Measurements from ENCODE around the gene IFITM5. TPM values are rescaled to one million over a fixed set of nuclear protein-coding genes. Genes with fewer than 3 reads are reported as not detected.
"Not testable (repeated sequence)": the region's sequence is repeated elsewhere in the genome, so short reads cannot be mapped to it uniquely, and the experiment has no call there.

The IFITM5 gene
- total and polyA plus RNA-seq, 2 experiments from 2014 or later = not detected

DNA sequence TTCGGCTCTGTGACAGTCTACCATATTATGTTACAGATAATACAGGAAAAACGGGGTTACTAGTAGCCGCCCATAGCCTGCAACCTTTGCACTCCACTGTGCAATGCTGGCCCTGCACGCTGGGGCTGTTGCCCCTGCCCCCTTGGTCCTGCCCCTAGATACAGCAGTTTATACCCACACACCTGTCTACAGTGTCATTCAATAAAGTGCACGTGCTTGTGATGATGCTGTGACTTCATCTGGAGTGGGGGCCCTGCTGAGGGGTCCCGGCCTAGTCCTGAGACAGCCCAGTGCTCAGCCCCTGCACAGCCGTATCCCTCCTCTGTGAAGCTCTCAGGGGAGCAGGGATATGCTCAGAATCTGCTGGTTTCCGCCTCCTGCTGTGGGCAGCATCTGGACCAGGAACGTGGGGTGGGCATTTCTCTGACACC, 15.7 kb upstream of the IFITM5 start:
- peak overlapping the region; percentile 79 for H3K4me3 ChIP-seq
- in situ Hi-C loops (cut with MboI) = no loop called here

DNA sequence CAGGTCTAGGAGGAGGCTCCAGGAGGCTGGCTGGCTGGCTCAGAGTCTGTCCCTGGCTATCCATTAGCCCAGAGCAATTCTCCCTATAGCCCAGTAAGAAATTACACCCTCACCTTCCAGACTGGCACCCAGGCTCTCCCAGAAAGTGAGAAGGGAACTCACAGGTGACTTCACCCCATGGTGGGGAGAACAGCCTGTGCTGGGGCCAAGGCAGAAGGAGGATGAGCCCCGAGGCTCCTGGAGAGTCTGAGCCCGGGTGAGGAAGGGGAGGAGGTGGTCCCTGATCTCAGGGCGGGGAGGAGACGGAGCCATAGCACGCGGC, 15.2 kb upstream of the IFITM5 start:
- not testable (repeated sequence) for H3K27me3 ChIP-seq (replicated peaks; ENCODE audit: insufficient read depth)
- 6 to 9% methylated on average over 3 to 6 of the region's 6 CpGs for WGBS, 2 experiments (ENCODE audit: low coverage in 1 of 2, low lambda C conversion rate in 2 of 2, missing lambda C conversion rate in 2 of 2)

More for the DNA sequence above, 15.7 kb upstream of the IFITM5 start:
- H3K4me2 ChIP-seq (ENCODE audit: unreplicated experiment) = peak overlapping the region; percentile 82
- TF ChIP-seq EZH2 (IDR thresholded peaks at IDR 0.05; ENCODE audit: insufficient read depth, poor library complexity, severe bottlenecking) = no peak
- no peak for TF ChIP-seq EZH2phosphoT487 (IDR thresholded peaks at IDR 0.05; ENCODE audit: insufficient read depth, low read depth)
- no peak overlapping the region for H2AFZ ChIP-seq
- peaks cover 27% of the 10 kb centered on the region for H3F3A ChIP-seq (ENCODE audit: insufficient read depth)
- H3K9me2 ChIP-seq (ENCODE audit: insufficient read depth) = no peaks in the 10 kb centered on the region
- H3K27ac ChIP-seq = no peak overlapping the region
- peaks cover 48% of the 10 kb centered on the region for H3K79me2 ChIP-seq (ENCODE audit: insufficient read depth)
- H3K4me1 ChIP-seq (ENCODE audit: insufficient read depth) = peaks cover 28% of the 10 kb centered on the region
- WGBS, 2 experiments (ENCODE audit: low coverage in 1 of 2, low lambda C conversion rate in 2 of 2, missing lambda C conversion rate in 2 of 2) = 35 to 38% methylated on average over 9 of the region's 9 CpGs
- DNase-seq = peak; percentile 33
- H3K27me3 ChIP-seq (replicated peaks; ENCODE audit: insufficient read depth) = no peaks in the 10 kb centered on the region
- H3K9me3 ChIP-seq (ENCODE audit: low read depth) = no peaks in the 10 kb centered on the region
- H3K9ac ChIP-seq = peak overlapping the region; percentile 80
- no peaks in the 10 kb centered on the region for H3K36me3 ChIP-seq (ENCODE audit: low read depth)
- H4K20me1 ChIP-seq (ENCODE audit: insufficient read depth) = no peaks in the 10 kb centered on the region

DNA sequence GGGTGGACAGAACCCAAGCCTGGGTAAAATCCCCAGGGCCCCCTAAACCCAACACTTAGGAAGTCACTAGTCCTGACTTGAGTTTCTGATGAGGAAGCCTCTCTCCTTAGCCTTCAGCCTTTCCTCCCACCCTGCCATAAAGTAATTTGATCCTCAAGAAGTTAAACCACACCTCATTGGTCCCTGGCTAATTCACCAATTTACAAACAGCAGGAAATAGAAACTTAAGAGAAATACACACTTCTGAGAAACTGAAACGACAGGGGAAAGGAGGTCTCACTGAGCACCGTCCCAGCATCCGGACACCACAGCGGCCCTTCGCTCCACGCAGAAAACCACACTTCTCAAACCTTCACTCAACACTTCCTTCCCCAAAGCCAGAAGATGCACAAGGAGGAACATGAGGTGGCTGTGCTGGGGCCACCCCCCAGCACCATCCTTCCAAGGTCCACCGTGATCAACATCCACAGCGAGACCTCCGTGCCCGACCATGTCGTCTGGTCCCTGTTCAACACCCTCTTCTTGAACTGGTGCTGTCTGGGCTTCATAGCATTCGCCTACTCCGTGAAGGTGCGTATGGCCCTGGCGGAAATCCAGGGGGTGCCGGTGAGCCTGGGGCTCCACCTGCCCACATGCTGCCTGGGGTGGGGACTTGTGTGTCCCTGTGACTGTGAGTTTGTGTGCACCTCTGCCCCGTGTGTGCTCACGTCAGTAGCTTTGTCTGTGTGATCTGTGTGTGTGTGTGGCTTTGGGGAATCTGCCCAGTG, 14.6 kb upstream of the IFITM5 start, which contains the start of gene IFITM1:
IFITM1 (plus strand) TSS at position 254 of the 767 bp plus-strand sequence; CDS start at position 385, 131 bp downstream.
- Histone ChIP-seq H3K36me3 (ENCODE audit: low read depth) (no peaks in the 10 kb centered on the region), H3K4me3 (peak within 1 kb of the TSS; percentile 79), H3K4me1 (ENCODE audit: insufficient read depth) (peaks cover 32% of the 10 kb centered on the region), H4K20me1 (ENCODE audit: insufficient read depth) (no peaks in the 10 kb centered on the region), H3K79me2 (ENCODE audit: insufficient read depth) (peaks cover 48% of the 10 kb centered on the region), H3K27ac (peak within 1 kb of the TSS; percentile 55), H2AFZ (peak within 1 kb of the TSS; percentile 20), H3K9ac (peak within 1 kb of the TSS; percentile 80), H3K9me2 (ENCODE audit: insufficient read depth) (no peaks in the 10 kb centered on the region), H3K9me3 (ENCODE audit: low read depth) (no peaks in the 10 kb centered on the region), H3F3A (ENCODE audit: insufficient read depth) (peaks cover 37% of the 10 kb centered on the region), H3K4me2 (ENCODE audit: unreplicated experiment) (peak within 1 kb of the TSS; percentile 82), H3K27me3 (replicated peaks; ENCODE audit: insufficient read depth) (no peaks in the 10 kb centered on the region)
- in situ Hi-C loops (cut with MboI) = no loop called here
- TF ChIP-seq EZH2 (IDR thresholded peaks at IDR 0.05; ENCODE audit: insufficient read depth, poor library complexity, severe bottlenecking) = no peak
- no peak for TF ChIP-seq EZH2phosphoT487 (IDR thresholded peaks at IDR 0.05; ENCODE audit: insufficient read depth, low read depth)
- DNase-seq = peak; percentile 85
- 0 to 2% methylated on average over 17 to 18 of the region's 18 CpGs for WGBS, 2 experiments (ENCODE audit: low coverage in 1 of 2, low lambda C conversion rate in 2 of 2, missing lambda C conversion rate in 2 of 2)

More for the DNA sequence above, 15.2 kb upstream of the IFITM5 start:
- H3K9me3 ChIP-seq (ENCODE audit: low read depth); H4K20me1 ChIP-seq (ENCODE audit: insufficient read depth); DNase-seq; H3K9me2 ChIP-seq (ENCODE audit: insufficient read depth); in situ Hi-C loops (cut with MboI); H3K36me3 ChIP-seq (ENCODE audit: low read depth): not testable (repeated sequence)
- Histone ChIP-seq H2AFZ (peak overlapping the region; percentile 20; the same call in 1 of the 2 replicates), H3K27ac (peak overlapping the region; percentile 55), H3K9ac (peak overlapping the region; percentile 80), H3K4me2 (ENCODE audit: unreplicated experiment) (peak overlapping the region; percentile 82), H3K4me1 (ENCODE audit: insufficient read depth) (peaks cover 32% of the 10 kb centered on the region), H3F3A (ENCODE audit: insufficient read depth) (peaks cover 32% of the 10 kb centered on the region), H3K79me2 (ENCODE audit: insufficient read depth) (peaks cover 48% of the 10 kb centered on the region), H3K4me3 (peak overlapping the region; percentile 79)

DNA sequence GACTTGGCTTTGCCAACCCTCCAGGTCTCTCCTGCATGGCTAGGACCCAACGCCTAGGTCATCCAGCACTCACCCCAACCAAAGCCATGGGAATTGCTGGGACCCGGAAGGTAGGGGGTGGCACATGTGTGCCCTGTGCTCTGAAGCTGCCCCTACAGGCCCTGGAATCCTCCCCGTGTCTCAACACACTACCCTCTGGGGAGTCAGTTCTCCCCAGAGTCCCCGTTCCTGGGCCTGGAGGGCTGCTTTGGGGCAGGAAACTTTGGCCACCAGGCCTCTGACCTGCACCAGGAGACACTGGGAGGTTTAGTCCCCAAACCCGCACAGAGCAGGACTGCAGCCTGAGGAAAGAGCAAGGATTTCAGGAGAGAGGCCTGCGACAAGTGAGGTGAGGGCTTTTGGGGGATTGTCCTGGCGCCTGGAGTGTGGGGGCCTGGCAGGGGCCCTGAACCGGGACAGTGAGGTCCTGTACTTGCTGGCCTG, 14.0 kb upstream of the IFITM5 start:
- H3K4me3 ChIP-seq = no peak overlapping the region
- H3K4me2 ChIP-seq (ENCODE audit: unreplicated experiment) = peak overlapping the region; percentile 82
- peaks cover 39% of the 10 kb centered on the region for H3F3A ChIP-seq (ENCODE audit: insufficient read depth)
- no peaks in the 10 kb centered on the region for H3K27me3 ChIP-seq (replicated peaks; ENCODE audit: insufficient read depth)
- TF ChIP-seq EZH2phosphoT487 (IDR thresholded peaks at IDR 0.05; ENCODE audit: insufficient read depth, low read depth) = no peak
- TF ChIP-seq EZH2 (IDR thresholded peaks at IDR 0.05; ENCODE audit: insufficient read depth, poor library complexity, severe bottlenecking) = no peak
- H2AFZ ChIP-seq = peak overlapping the region; percentile 20; the same call in 1 of the 2 replicates
- peak overlapping the region; percentile 80 for H3K9ac ChIP-seq
- H3K27ac ChIP-seq = peak overlapping the region; percentile 55
- peaks cover 32% of the 10 kb centered on the region for H3K4me1 ChIP-seq (ENCODE audit: insufficient read depth)
- 46 to 52% methylated on average over 8 of the region's 8 CpGs for WGBS, 2 experiments (ENCODE audit: low coverage in 1 of 2, low lambda C conversion rate in 2 of 2, missing lambda C conversion rate in 2 of 2)
- H3K36me3 ChIP-seq (ENCODE audit: low read depth) = no peaks in the 10 kb centered on the region
- no peaks in the 10 kb centered on the region for H4K20me1 ChIP-seq (ENCODE audit: insufficient read depth)
- in situ Hi-C loops (cut with MboI) = no loop called here
- peaks cover 52% of the 10 kb centered on the region for H3K79me2 ChIP-seq (ENCODE audit: insufficient read depth)
- H3K9me3 ChIP-seq (ENCODE audit: low read depth) = no peaks in the 10 kb centered on the region
- H3K9me2 ChIP-seq (ENCODE audit: insufficient read depth) = no peaks in the 10 kb centered on the region
- peak; percentile 27 for DNase-seq

Data from GM23248 (cell line).